Ramos (cell line): ENCODE results near the gene SMARCAD1.
"Not testable (repeated sequence)": the region's sequence is repeated elsewhere in the genome, so short reads cannot be mapped to it uniquely, and the experiment has no call there.

Source experiments
- in situ Hi-C: fragments of 300-500 bp; cut with MboI; formaldehyde crosslinking; loops from one replicate; pipeline ENCODE4 v1.14.3; 2022; ENCODE audit warnings: low sequenced_read_pairs; ENCODE audit not compliant: unreplicated experiment

Gene SMARCAD1

GRCh38 chr4:94284889-94285288 lies 77.2 kb downstream of the SMARCAD1 start:
- in situ Hi-C loops = no loop called here

- in situ Hi-C loops = no loop called here
These were observed 78.0 kb downstream of the SMARCAD1 start for GRCh38 chr4:94285666-94286065.

GRCh38 chr4:94290245-94290644 lies 82.6 kb downstream of the SMARCAD1 start:
- in situ Hi-C loops = no loop called here

GRCh38 chr4:94293981-94294380 lies 86.3 kb downstream of the SMARCAD1 start:
- in situ Hi-C loops = not testable (repeated sequence)

GRCh38 chr4:94295473-94295872 lies 87.8 kb downstream of the SMARCAD1 start:
- in situ Hi-C loops = not testable (repeated sequence)

GRCh38 chr4:94298725-94299252 lies 91.1 kb downstream of the SMARCAD1 start:
- in situ Hi-C loops = no loop called here

GRCh38 chr4:94302191-94302590 lies 94.5 kb downstream of the SMARCAD1 start:
- in situ Hi-C loops = no loop called here

GRCh38 chr4:94304365-94304971 lies 96.8 kb downstream of the SMARCAD1 start:
- in situ Hi-C loops = no loop called here

- in situ Hi-C loops = no loop called here
These were observed 98.0 kb downstream of the SMARCAD1 start for GRCh38 chr4:94305466-94306225.

GRCh38 chr4:94306713-94307112 lies 99.0 kb downstream of the SMARCAD1 start:
- in situ Hi-C loops = no loop called here

GRCh38 chr4:94307231-94307871 lies 99.7 kb downstream of the SMARCAD1 start:
- in situ Hi-C loops = no loop called here

GRCh38 chr4:94319927-94320326 lies 112.3 kb downstream of the SMARCAD1 start:
- in situ Hi-C loops = not testable (repeated sequence)

GRCh38 chr4:94325835-94326234 lies 118.2 kb downstream of the SMARCAD1 start:
- in situ Hi-C loops = no loop called here

- in situ Hi-C loops = no loop called here
These were observed 122.3 kb downstream of the SMARCAD1 start for GRCh38 chr4:94329933-94330332.

- in situ Hi-C loops = no loop called here
These were observed 125.4 kb downstream of the SMARCAD1 start for GRCh38 chr4:94332983-94333590.

GRCh38 chr4:94333866-94334265 lies 126.2 kb downstream of the SMARCAD1 start:
- in situ Hi-C loops = no loop called here

- in situ Hi-C loops = no loop called here
These were observed 126.8 kb downstream of the SMARCAD1 start for GRCh38 chr4:94334476-94334875.

GRCh38 chr4:94334962-94335361 lies 127.3 kb downstream of the SMARCAD1 start:
- in situ Hi-C loops = no loop called here

- in situ Hi-C loops = no loop called here
These were observed 128.6 kb downstream of the SMARCAD1 start for GRCh38 chr4:94336303-94336702.

GRCh38 chr4:94336791-94337190 lies 129.1 kb downstream of the SMARCAD1 start:
- in situ Hi-C loops = not testable (repeated sequence)
